ENCODE data around the gene NPPB. TPM values are rescaled to one million over a fixed set of nuclear protein-coding genes. Genes with fewer than 3 reads are reported as not detected.

The NPPB gene
- total and polyA plus RNA-seq, 9 of the 15 experiments (the other 6 are each of a cell fraction or from before 2014, with no cell fraction given): not detected

DNA sequence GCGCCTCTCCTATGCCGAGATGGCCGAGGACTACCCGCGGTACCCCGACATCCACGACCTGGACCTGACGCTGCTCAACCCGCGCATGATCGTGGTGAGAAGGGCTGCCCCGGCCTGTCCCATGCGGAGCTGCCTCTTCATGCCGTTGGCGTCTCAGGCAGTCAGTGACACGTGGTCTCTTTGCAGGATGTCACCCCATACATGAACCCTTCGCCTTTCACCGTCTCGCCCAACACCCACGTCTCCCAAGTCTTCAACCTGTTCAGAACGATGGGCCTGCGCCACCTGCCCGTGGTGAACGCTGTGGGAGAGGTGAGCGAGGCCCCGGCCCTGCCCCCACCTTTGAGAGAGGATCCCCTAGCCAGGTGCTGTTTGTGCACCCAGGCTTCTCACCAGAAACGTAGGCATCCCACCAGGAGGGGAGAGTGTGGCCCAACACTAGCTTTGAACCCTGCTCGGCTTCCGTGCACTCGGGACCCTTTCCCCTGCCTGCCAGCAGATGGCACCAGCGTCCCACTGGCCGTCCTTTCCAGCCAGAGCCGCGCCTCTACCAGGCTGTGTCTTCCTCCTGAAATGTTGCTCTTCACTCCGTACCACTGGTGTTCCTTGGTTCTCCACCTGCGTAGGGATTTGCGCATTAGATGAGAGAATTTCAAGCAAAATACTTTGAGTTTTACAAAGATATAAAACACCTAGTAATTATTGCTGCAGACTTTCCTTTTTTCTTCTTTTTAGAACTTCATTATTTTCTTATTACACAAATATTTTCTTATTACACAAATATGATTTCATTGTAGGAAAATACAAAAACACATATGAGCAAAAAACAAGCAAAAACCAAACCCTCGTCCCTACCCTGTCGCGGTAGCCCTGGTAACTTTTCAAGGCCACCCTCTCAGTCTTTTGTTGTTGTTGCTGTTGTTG lies 20.1 kb downstream of the NPPB start (continued):
- TF ChIP-seq, protein P1, sequence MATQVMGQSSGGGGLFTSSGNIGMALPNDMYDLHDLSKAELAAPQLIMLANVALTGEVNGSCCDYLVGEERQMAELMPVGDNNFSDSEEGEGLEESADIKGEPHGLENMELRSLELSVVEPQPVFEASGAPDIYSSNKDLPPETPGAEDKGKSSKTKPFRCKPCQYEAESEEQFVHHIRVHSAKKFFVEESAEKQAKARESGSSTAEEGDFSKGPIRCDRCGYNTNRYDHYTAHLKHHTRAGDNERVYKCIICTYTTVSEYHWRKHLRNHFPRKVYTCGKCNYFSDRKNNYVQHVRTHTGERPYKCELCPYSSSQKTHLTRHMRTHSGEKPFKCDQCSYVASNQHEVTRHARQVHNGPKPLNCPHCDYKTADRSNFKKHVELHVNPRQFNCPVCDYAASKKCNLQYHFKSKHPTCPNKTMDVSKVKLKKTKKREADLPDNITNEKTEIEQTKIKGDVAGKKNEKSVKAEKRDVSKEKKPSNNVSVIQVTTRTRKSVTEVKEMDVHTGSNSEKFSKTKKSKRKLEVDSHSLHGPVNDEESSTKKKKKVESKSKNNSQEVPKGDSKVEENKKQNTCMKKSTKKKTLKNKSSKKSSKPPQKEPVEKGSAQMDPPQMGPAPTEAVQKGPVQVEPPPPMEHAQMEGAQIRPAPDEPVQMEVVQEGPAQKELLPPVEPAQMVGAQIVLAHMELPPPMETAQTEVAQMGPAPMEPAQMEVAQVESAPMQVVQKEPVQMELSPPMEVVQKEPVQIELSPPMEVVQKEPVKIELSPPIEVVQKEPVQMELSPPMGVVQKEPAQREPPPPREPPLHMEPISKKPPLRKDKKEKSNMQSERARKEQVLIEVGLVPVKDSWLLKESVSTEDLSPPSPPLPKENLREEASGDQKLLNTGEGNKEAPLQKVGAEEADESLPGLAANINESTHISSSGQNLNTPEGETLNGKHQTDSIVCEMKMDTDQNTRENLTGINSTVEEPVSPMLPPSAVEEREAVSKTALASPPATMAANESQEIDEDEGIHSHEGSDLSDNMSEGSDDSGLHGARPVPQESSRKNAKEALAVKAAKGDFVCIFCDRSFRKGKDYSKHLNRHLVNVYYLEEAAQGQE (IDR thresholded peaks at IDR 0.05; ENCODE audit: borderline replicate concordance): peak; percentile 96
- TF ChIP-seq, protein P1 (CRISPR knock-in tag; IDR thresholded peaks at IDR 0.05; ENCODE audit: low read depth): peak; percentile 68; the same call in 1 of the 2 replicates
- TF ChIP-seq KLF16 (IDR thresholded peaks at IDR 0.05) (peak; percentile 60; the same call in 1 of the 2 replicates), ZKSCAN1 (IDR thresholded peaks at IDR 0.05; ENCODE audit: low read depth, low read length) (no peak), CXXC5 (CRISPR knock-in tag; IDR thresholded peaks at IDR 0.05) (peak; percentile 49; the same call in 1 of the 2 replicates), SUPT5H (IDR thresholded peaks at IDR 0.05) (no peak), HDAC2 (IDR thresholded peaks at IDR 0.05) (0 out of 2 replicates have a peak, but pooled peaks have one; percentile 28), HOXB6 (CRISPR knock-in tag; IDR thresholded peaks at IDR 0.05; ENCODE audit: borderline replicate concordance) (no peak), DACH1 (IDR thresholded peaks at IDR 0.05; ENCODE audit: partially characterized antibody) (no peak), RFX5 (IDR thresholded peaks at IDR 0.05; ENCODE audit: low read depth, low read length) (no peak)
- TF ChIP-seq, protein P2, sequence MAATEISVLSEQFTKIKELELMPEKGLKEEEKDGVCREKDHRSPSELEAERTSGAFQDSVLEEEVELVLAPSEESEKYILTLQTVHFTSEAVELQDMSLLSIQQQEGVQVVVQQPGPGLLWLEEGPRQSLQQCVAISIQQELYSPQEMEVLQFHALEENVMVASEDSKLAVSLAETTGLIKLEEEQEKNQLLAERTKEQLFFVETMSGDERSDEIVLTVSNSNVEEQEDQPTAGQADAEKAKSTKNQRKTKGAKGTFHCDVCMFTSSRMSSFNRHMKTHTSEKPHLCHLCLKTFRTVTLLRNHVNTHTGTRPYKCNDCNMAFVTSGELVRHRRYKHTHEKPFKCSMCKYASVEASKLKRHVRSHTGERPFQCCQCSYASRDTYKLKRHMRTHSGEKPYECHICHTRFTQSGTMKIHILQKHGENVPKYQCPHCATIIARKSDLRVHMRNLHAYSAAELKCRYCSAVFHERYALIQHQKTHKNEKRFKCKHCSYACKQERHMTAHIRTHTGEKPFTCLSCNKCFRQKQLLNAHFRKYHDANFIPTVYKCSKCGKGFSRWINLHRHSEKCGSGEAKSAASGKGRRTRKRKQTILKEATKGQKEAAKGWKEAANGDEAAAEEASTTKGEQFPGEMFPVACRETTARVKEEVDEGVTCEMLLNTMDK (IDR thresholded peaks at IDR 0.05; ENCODE audit: borderline replicate concordance, insufficient read depth, low read depth, low read length, poor library complexity, severe bottlenecking): peak; percentile 35
- TF ChIP-seq, protein P3, sequence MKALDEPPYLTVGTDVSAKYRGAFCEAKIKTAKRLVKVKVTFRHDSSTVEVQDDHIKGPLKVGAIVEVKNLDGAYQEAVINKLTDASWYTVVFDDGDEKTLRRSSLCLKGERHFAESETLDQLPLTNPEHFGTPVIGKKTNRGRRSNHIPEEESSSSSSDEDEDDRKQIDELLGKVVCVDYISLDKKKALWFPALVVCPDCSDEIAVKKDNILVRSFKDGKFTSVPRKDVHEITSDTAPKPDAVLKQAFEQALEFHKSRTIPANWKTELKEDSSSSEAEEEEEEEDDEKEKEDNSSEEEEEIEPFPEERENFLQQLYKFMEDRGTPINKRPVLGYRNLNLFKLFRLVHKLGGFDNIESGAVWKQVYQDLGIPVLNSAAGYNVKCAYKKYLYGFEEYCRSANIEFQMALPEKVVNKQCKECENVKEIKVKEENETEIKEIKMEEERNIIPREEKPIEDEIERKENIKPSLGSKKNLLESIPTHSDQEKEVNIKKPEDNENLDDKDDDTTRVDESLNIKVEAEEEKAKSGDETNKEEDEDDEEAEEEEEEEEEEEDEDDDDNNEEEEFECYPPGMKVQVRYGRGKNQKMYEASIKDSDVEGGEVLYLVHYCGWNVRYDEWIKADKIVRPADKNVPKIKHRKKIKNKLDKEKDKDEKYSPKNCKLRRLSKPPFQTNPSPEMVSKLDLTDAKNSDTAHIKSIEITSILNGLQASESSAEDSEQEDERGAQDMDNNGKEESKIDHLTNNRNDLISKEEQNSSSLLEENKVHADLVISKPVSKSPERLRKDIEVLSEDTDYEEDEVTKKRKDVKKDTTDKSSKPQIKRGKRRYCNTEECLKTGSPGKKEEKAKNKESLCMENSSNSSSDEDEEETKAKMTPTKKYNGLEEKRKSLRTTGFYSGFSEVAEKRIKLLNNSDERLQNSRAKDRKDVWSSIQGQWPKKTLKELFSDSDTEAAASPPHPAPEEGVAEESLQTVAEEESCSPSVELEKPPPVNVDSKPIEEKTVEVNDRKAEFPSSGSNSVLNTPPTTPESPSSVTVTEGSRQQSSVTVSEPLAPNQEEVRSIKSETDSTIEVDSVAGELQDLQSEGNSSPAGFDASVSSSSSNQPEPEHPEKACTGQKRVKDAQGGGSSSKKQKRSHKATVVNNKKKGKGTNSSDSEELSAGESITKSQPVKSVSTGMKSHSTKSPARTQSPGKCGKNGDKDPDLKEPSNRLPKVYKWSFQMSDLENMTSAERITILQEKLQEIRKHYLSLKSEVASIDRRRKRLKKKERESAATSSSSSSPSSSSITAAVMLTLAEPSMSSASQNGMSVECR (CRISPR knock-in tag; IDR thresholded peaks at IDR 0.05): peak; percentile 55; the same call in 1 of the 2 replicates

Measured in K562 (cell line).